IPS-18c (cell line): ENCODE data around the gene KLK13.

Experiments
- H3K4me3 ChIP-seq: 2 replicates; pipeline ENCODE4 v1.7.0; 2013; ENCODE audit warnings: low read depth, mild to moderate bottlenecking, low read length, moderate library complexity; ENCODE audit not compliant: insufficient read depth
- H3K9me3 ChIP-seq: one replicate; pipeline ENCODE4 v1.6.1; 2013; ENCODE audit warnings: mild to moderate bottlenecking, low read length, moderate library complexity; ENCODE audit not compliant: control insufficient read depth, insufficient read depth

Gene KLK13, protein sequence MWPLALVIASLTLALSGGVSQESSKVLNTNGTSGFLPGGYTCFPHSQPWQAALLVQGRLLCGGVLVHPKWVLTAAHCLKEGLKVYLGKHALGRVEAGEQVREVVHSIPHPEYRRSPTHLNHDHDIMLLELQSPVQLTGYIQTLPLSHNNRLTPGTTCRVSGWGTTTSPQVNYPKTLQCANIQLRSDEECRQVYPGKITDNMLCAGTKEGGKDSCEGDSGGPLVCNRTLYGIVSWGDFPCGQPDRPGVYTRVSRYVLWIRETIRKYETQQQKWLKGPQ

DNA sequence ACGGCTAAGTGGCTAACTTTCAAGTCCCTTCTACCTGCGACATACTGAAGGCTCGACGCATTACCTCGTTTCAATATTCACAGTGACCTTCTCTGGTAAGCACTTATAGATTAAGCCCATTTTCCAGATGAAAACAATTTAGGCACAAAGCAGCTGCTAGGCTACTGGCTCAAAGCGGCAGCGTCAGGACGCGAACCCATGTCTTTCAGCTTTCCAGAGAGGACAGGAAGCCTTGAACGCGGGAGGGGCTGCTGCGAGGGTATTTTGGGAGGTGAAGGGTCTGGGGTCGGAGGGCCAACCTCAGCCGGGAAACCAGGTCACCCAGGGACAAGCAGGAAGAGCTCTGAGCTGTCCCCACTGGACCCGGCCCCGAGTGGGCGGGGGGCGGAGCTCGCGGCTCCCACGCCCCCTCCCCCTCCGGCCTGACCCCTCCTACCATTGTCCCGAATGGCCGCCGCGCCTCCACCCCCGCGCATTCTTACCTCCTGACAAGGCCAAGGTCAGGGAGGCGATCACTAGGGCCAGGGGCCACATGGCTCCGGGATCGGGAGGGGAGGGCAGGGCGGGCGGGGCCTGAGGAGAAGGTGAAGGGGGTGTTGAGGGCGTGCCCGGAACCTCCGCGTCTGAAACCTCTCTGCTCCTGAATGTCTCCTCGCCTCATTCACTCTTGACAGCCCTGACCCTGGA is at the start of gene KLK13:
Gene KLK13 (minus strand): TSS at position 559 of the 687 bp plus-strand sequence. CDS start 25 bp downstream, at position 534.
- Histone ChIP-seq H3K9me3 (no peaks in the 10 kb centered on the region), H3K4me3 (peak within 1 kb of the TSS; percentile 66)

DNA sequence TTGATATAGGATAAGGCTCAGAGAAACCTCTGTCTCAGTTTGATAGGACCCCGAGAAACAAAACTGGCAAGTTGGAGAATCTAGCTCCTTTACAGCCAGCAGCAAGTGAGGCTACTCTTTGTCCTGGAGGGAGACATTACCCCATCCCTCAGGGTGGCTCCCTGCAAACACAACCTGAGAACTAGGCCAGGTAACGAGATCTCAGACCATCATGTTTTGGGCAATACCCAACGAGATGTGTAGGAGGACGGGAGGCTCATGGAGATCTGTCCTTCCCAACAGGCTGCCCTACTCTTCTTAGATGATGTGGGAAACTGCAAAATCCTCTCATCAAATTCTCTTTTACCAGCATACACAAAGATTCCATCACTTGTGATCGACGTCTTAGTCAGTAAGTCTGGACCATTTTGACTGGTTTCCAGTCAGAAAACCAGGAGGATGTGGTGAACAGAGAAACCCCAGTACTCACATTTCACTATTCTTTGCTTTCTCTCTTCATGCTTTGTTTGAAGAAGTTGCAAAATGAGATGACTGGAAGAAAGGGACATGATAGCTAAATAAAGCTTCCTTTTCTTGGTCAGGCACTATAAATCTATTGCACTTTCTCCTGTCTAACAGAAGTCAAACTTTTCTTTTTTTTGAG is 49.3 kb upstream of the KLK13 start:
- H3K4me3 ChIP-seq: no peak overlapping the region
- H3K9me3 ChIP-seq: no peaks in the 10 kb centered on the region

DNA sequence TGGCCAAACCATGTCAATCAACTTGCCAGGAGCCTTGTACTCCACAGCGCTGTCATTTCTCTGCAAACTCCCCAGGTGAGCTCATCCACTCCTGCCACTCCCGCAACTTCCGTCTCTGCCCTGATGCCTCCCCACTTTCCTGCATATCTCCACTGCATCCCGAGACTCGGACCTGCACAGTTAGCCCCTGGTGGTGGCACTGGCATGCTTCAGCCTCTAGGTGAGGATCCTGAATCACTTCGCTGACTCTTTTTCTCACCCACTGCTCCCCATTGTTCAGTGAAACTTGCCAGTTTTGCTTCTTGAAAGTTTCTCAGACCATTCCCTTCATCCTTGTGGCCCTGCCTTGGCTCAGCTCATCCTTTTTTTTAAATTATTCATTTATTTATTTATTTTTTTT is 46.7 kb upstream of the KLK13 start:
- H3K9me3 ChIP-seq: no peaks in the 10 kb centered on the region

DNA sequence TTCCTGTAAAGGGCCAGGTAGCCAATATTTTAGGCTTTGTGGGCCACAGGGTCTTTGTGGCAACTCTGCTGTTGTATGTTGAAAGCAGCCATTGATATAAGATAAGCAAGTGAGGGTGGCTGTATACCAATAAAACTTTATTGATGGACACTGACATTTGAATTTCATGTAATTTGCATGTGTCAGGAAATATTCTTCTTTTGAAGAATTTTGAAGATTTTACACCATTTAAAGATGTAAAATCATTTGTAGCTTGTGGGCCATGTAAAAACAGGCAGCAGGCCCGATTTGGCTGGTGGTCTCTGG is 45.7 kb upstream of the KLK13 start:
- H3K4me3 ChIP-seq: no peak overlapping the region

More for the DNA sequence above, 46.7 kb upstream of the KLK13 start:
- no peak overlapping the region for H3K4me3 ChIP-seq

DNA sequence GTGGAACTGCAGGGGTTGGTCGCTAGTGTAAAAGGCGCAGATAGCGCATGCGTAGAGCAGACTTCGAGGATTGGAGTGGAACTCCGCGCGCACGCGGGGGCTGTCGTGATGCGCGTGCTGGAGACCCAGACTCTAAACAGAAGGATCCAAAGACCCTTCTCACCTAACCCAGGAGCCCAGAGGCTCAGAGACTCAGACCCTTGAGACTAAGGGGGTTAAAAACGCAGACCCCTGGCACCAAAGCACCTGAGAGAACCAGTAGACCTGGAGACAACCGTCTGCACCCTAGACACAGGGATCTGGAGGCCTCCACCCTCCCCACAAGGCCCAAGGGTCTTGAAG is 43.9 kb upstream of the KLK13 start:
- Histone ChIP-seq H3K9me3 (no peaks in the 10 kb centered on the region), H3K4me3 (peak overlapping the region; percentile 86)

More for the DNA sequence above, 45.7 kb upstream of the KLK13 start:
- H3K9me3 ChIP-seq: no peaks in the 10 kb centered on the region

DNA sequence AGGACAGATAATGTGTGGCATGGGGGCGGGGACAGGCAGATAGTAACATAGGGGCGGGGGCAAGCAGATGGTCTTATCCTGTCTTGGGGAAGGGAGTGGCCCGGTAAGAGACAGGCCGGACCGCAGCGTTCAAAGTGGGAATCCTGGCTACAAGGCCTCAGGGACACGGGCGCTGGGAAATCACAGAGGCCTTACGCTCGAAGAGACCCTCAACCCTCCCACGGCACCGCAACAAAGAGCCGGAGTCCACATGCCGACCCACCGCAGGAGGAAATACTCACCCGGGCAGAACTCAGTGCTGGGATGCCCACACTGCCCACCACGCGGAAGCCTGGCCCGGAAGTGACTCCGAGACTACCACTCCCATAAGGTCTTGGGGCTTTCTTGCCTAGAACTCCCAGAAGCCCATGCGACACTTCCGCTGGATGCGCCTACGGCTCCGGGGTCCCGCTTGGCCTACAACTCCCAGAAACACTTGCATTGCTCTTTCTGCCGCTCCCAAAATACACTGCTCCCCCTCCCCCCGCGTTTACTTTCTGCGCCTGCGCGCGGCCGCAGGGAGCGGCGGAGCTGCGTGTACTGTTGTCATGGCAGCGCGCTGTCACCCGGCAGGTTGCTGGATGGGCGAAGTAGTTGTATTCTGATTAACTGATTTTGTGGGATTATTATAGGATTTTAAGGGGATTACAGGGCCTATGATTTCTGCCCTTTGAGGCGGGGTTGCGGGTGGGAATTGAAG is 43.3 kb upstream of the KLK13 start, which contains the start of gene CTU1:
Gene CTU1 (minus strand): TSS at position 344 of the 739 bp plus-strand sequence. CDS start 3,840 bp downstream, outside the sequence.
- Histone ChIP-seq H3K4me3 (peak within 1 kb of the TSS; percentile 86), H3K9me3 (no peaks in the 10 kb centered on the region)

DNA sequence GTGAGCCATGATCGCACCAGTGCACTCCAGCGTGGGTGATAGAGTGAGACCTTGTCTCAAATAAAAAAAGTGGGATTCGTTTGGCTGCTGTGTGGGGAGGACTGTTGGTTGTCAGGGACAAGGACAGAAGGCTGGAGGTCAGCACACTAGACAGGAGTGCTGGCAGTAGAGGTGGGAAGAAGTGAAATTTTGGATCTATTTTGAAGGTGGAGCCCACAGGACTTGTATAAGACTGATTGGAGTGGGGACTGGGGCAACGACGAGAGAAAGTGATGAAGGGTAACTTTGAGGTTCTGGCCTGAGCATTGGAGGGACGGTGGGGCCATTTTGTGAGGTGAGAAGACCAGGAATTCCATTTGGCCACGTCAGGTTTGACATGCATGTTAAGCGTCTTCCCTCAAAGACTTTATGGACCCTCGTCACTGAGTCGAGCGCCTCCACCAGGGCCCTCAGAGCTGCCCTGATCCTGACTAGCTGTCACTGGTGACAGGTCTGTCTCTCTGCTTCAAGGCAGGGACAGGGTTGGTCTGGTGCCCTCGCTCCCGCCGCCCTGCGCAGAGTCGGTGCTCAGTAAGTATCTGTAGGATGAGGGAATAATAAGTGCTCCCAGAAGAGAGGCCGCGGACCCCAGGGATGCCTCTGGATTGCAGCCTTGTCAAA is 42.6 kb upstream of the KLK13 start:
- Histone ChIP-seq H3K4me3 (peak overlapping the region; percentile 86), H3K9me3 (no peaks in the 10 kb centered on the region)

DNA sequence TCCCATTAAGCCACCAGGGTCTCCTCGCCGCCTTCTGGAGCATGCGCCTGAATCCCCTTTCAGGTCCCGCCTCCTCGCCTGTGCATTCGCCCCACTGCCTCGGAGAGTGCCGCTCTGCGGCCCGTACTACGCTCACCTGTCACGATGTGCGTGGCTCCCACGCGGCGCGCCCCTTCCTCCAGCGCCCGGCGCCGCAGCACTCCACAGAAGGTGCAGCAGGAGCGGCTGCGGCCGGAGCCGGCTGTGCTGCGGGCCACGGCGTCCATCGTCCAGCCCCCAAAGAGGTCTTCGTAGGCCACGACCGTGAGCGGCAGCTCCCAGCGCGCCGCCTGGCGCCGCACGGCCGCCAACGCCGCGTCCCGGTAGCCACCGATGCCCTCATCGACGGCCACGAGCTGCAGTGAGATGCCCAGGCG is 39.0 kb upstream of the KLK13 start:
- Histone ChIP-seq H3K4me3 (no peak overlapping the region), H3K9me3 (no peaks in the 10 kb centered on the region)

DNA sequence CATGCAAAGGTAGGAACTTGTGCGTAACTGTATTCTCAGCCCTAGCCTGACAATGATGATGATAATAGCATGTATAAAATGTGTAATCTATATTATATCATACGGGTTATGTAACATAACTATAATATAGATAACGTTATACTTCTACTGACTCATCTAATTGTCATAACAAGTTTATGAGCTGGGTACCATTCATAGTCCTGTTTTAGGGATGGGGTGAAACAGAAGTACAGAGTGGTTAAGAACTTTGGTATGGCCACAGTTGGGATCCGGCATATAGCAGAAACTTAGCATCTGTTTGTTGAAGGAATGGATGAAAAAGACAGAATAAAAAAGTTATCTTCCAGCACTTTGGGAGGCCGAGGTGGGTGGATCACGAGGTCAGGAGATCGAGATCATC is 38.1 kb upstream of the KLK13 start:
- H3K4me3 ChIP-seq: no peak overlapping the region
- no peaks in the 10 kb centered on the region for H3K9me3 ChIP-seq

DNA sequence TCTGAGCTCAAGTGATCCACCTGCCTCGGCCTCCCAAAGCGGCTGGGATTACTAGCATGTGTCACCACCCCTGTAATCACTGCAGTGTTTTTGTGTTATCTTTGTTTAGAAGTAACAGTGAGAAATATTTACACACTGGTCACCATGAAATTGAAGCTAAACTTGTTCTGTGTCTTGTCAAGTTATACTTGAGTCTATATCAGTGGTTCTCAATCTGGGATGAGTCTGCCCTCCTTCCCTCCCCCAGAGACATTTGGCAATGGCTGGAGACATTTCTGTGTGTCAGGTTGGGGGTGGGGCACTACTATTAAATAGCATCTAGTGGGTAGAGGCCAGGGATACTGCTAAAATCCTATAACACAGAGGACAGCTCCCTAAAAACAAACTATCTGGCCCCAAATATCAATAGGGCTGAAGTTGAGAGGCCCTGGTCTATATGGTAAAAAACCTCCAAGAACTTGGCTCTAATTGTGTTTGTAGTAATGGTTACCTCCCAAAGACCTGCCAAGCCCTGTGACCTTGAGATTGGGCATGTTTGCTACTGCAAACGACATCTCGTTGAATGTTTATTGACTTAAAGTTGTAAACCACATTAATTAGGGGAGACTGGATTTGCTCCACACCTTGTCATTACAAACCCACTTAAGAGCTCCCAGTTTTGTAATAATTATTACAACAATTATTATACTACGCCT is 36.4 kb upstream of the KLK13 start:
- Histone ChIP-seq H3K4me3 (no peak overlapping the region), H3K9me3 (no peaks in the 10 kb centered on the region)

DNA sequence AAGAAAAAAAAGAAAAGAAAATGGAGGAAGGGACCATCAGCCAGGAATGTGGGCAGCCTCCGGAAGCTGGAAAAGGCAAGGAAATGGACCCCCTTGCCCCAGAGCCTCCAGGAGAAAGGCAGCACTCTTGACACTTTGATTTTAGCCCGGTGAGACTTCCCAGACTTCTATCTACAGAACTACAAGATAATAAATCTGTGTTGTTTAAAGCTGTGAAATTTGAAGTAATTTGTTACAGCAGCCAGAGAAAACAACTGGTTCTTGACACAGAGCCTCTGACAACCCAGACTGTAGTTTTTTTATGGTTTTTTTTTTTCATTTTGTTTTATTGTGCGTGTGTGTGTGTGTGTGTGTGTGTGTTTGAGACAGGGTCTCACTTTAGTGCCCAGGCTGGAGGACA is 35.7 kb upstream of the KLK13 start:
- H3K4me3 ChIP-seq: no peak overlapping the region
- no peaks in the 10 kb centered on the region for H3K9me3 ChIP-seq

DNA sequence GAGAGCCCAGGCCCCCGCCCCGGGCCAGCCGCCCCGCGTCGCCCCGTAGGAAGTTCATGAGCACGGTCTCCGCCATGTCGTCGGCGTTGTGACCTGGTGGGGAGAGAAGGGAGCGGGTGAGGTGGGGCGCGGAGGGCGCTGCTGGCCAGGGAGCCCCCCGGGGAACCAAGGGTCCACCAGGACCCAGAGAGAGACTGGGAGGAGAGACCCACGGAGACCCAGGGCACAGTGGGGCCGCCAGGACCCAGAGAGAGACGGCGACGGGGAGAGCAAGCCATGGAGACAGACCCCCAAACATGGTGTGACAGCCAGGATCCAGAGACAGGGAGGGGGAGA is 34.1 kb upstream of the KLK13 start:
- H3K4me3 ChIP-seq: no peak overlapping the region
- H3K9me3 ChIP-seq: no peaks in the 10 kb centered on the region

DNA sequence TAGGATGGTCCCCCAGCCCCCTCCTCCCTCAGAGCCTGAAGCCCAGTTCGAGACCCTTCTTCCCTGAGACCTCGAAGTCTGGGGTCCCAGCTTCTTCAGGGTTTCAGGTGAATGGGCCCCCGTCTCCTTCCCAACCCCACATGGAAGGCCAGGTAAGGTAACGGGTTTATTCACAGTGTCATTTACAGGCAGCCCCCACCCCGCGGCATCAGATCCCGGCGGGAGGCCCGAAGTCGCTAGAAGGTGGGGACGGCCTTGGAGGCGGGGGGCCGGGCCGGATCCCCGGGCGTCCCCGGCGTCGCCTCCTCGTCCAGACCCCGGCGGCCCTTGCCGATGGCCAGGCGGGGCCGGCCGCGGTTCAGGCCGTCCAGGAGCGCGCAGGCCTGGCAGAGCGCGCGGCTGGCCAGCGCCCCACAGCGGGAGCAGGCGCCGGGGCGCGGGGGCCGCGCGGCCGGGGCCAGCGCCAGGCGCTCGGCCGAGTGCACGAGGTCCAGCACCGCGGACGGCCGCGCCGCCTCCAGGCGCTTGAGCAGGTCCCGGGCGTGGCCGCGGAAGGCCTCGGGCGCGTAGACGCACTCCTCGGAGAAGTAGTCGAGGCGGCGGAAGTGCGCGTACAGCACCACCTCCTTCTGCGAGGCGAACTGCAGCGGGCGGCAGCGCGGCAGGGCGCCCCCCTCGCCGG is 33.6 kb upstream of the KLK13 start:
- Histone ChIP-seq H3K9me3 (no peaks in the 10 kb centered on the region), H3K4me3 (no peak overlapping the region)

DNA sequence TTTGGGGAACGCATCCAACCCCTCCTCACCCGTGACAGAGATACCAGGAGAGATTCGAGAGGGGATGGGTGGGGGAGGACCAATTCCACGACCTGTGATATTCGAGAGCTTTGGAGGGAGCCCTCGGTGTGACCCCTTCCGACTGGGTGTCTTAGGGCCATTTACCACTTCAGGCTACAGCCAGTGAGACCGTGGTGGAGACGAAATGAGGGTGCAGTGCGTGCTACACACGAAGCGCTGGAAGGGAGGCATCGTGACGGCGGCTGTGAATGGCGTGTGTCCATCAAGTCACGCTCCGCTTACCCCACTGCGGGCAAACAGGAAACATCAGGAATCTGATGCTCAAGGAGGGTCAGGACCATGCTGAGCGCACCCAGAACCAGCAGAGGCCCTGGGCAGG is 32.9 kb upstream of the KLK13 start:
- no peaks in the 10 kb centered on the region for H3K9me3 ChIP-seq

DNA sequence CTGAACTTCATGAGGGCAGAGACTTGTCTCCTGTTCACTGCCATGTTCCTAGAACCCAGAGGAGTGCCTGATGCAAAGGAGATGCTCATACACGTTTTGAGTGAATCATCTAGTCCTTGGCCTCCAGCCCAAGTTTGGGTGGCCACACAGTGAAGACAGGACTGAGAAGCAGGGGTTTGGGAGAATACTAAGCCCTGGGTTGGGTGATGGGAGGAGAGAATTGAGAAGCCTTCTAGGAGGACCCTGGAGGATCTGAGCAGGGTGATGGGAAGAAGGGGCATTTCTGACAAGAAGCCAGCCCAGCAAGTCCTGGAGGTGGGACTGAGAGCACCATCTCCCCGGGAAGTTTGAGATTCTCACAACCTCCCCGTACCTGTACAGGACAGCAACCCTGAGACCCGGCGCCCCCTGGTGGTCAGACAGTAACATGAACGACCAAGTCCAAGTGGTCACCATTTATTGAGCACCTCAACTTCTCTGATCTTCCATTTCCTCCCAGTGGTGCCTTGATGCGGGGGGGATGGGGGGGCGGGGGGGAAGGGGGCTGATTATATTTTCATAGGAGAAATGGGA is 32.4 kb upstream of the KLK13 start:
- no peak overlapping the region for H3K4me3 ChIP-seq
- no peaks in the 10 kb centered on the region for H3K9me3 ChIP-seq

More for the DNA sequence above, 32.9 kb upstream of the KLK13 start:
- no peak overlapping the region for H3K4me3 ChIP-seq
